IMR-90 (cell line): ENCODE data around the gene ADAMTS3. TPM values are rescaled to one million over a fixed set of nuclear protein-coding genes. Genes with fewer than 3 reads are reported as not detected.

Experiments
- ATAC-seq: fragments of 200-7000 bp; cut with Tn5 transposase; 2 replicates; pipeline ENCODE4 v1.9.1; 2020; ENCODE audit warnings: low read depth, mild to moderate bottlenecking, moderate library complexity
- BruUV-seq: library from RNA; stranded (reverse); fragments of 400-500 nt; replicated peaks from 2 replicates; lab custom pipeline; 2021; lab: Mats Ljungman, UMichigan
- CTCF ChIA-PET: fragments of 300-600 bp; formaldehyde crosslinking; extraction: SDS; loops from one replicate; lab custom pipeline; 2021; ENCODE audit warnings: antibody characterized with exemption; lab: Yijun Ruan, JAX
- POLR2A ChIA-PET: fragments of 300-600 bp; sonication (Branson Sonifier 250); formaldehyde crosslinking; loops from one replicate; lab custom pipeline; 2022; ENCODE audit warnings: antibody characterized with exemption; ENCODE audit not compliant: unreplicated experiment; lab: Charles Lee
- DNase-seq: peaks from one replicate; pipeline ENCODE4 v3.0.0; 2013
- H2AFZ ChIP-seq: replicated peaks from 2 replicates; pipeline ENCODE3; 2013; ENCODE audit warnings: low read length, mild to moderate bottlenecking; ENCODE audit not compliant: poor library complexity
- H2AK5ac ChIP-seq: 2 replicates; pipeline ENCODE4 v1.6.1; 2013; ENCODE audit warnings: low read depth, low read length, inconsistent platforms
- H2AK9ac ChIP-seq: replicated peaks from 2 replicates; pipeline ENCODE3; 2013; ENCODE audit warnings: mild to moderate bottlenecking, low read depth, low read length, moderate library complexity; ENCODE audit not compliant: poor library complexity
- H2BK120ac ChIP-seq: 2 replicates; pipeline ENCODE4 v1.6.1; 2013; ENCODE audit warnings: low read depth, low read length, inconsistent platforms
- H2BK15ac ChIP-seq: 3 replicates; pipeline ENCODE4 v1.6.1; 2013; ENCODE audit warnings: low read depth, low read length, inconsistent platforms
- H2BK20ac ChIP-seq: 2 replicates; pipeline ENCODE4 v1.6.1; 2013; ENCODE audit warnings: low read depth, mild to moderate bottlenecking, inconsistent platforms, low read length, moderate library complexity
- H2BK5ac ChIP-seq: 2 replicates; pipeline ENCODE4 v1.6.1; 2013; ENCODE audit warnings: mild to moderate bottlenecking, low read depth, low read length, inconsistent platforms; ENCODE audit not compliant: poor library complexity, severe bottlenecking
- H3K14ac ChIP-seq: replicated peaks from 2 replicates; pipeline ENCODE4 v1.6.1; 2013; ENCODE audit warnings: low read depth, low read length, inconsistent platforms
- H3K18ac ChIP-seq: 2 replicates; pipeline ENCODE4 v1.6.1; 2013; ENCODE audit warnings: low read depth, low read length, control low read depth
- H3K23ac ChIP-seq: 2 replicates; pipeline ENCODE4 v1.6.1; 2013; ENCODE audit warnings: low read depth, low read length, inconsistent platforms
- H3K27ac ChIP-seq: 2 replicates; pipeline ENCODE4 v1.5.1; 2013; ENCODE audit warnings: mild to moderate bottlenecking, control low read depth, low read length; ENCODE audit not compliant: insufficient read depth
- H3K27me3 ChIP-seq: 2 replicates; pipeline ENCODE4 v1.6.1; 2013; ENCODE audit warnings: low read length; ENCODE audit not compliant: control insufficient read depth, insufficient read depth
- H3K36me3 ChIP-seq: 2 replicates; pipeline ENCODE4 v1.6.1; 2013; ENCODE audit warnings: low read length, mixed read lengths; ENCODE audit not compliant: control insufficient read depth, insufficient read depth
- H3K4ac ChIP-seq: 2 replicates; pipeline ENCODE4 v1.6.1; 2013; ENCODE audit warnings: low read depth, low read length, inconsistent platforms
- H3K4me1 ChIP-seq: 2 replicates; pipeline ENCODE4 v1.6.1; 2013; ENCODE audit warnings: low read length, mixed read lengths; ENCODE audit not compliant: control insufficient read depth, insufficient read depth
- H3K4me2 ChIP-seq: 2 replicates; pipeline ENCODE4 v1.6.1; 2013; ENCODE audit warnings: low read depth, mild to moderate bottlenecking, control low read depth, low read length, moderate library complexity
- H3K4me3 ChIP-seq: 2 replicates; pipeline ENCODE4 v1.5.1; 2013; ENCODE audit warnings: low read depth, mild to moderate bottlenecking, control low read depth, low read length, moderate library complexity; ENCODE audit not compliant: insufficient read depth
- H3K56ac ChIP-seq: 2 replicates; pipeline ENCODE4 v1.6.1; 2013; ENCODE audit warnings: low read length, inconsistent platforms; ENCODE audit not compliant: insufficient read depth; ENCODE audit errors: extremely low read depth
- H3K79me1 ChIP-seq, 2 experiments: 2 replicates each; pipeline ENCODE4 v1.6.1; 2013; ENCODE audit warnings: low read length in 2 of 2, inconsistent platforms in 1 of 2, low read depth in 1 of 2
- H3K9ac ChIP-seq: 2 replicates; pipeline ENCODE4 v1.6.1; 2013; ENCODE audit warnings: low read depth, low read length, control low read depth
- H3K9me1 ChIP-seq: 2 replicates; pipeline ENCODE4 v1.6.1; 2013; ENCODE audit warnings: low read length, inconsistent platforms; ENCODE audit not compliant: insufficient read depth
- H3K9me3 ChIP-seq: 2 replicates; pipeline ENCODE4 v1.6.1; 2013; ENCODE audit warnings: low read length; ENCODE audit not compliant: control insufficient read depth, insufficient read depth
- H4K20me1 ChIP-seq: 2 replicates; pipeline ENCODE4 v1.6.1; 2013; ENCODE audit warnings: low read length, inconsistent platforms; ENCODE audit not compliant: insufficient read depth
- H4K5ac ChIP-seq: 2 replicates; pipeline ENCODE4 v1.6.1; 2013; ENCODE audit warnings: mild to moderate bottlenecking, low read depth, low read length, control low read depth
- H4K8ac ChIP-seq, 2 experiments: 2 replicates each; pipeline ENCODE4 v1.6.1; 2013; ENCODE audit warnings: low read depth in 2 of 2, low read length in 2 of 2, control low read depth in 1 of 2, inconsistent platforms in 1 of 2
- H4K91ac ChIP-seq: 2 replicates; pipeline ENCODE4 v1.6.1; 2013; ENCODE audit warnings: low read depth, low read length, inconsistent platforms; ENCODE audit not compliant: insufficient read depth
- CEBPB ChIP-seq: IDR thresholded peaks from 2 replicates; pipeline ENCODE4 v1.6.1; 2012; ENCODE audit warnings: low read depth, low read length, improper control_type of control experiment
- CHD1 ChIP-seq: IDR thresholded peaks from 2 replicates; pipeline ENCODE4 v1.6.1; 2012; ENCODE audit warnings: low read depth, low read length, improper control_type of control experiment
- MAFK ChIP-seq: IDR thresholded peaks from 2 replicates; pipeline ENCODE4 v1.6.1; 2012; ENCODE audit warnings: low read depth, low read length, improper control_type of control experiment
- MAZ ChIP-seq: IDR thresholded peaks from 2 replicates; pipeline ENCODE4 v1.6.1; 2012; ENCODE audit warnings: low read depth, mild to moderate bottlenecking, low read length, improper control_type of control experiment, moderate library complexity, borderline replicate concordance
- MXI1 ChIP-seq: IDR thresholded peaks from 2 replicates; pipeline ENCODE4 v1.6.1; 2012; ENCODE audit warnings: low read depth, mild to moderate bottlenecking, low read length, moderate library complexity, borderline replicate concordance
- NFE2L2 ChIP-seq: fragments of 150-350 bp; IDR thresholded peaks from 2 replicates; pipeline ENCODE4 v1.6.1; 2016; ENCODE audit warnings: low read depth, mild to moderate bottlenecking, low read length
- POLR2A ChIP-seq: IDR thresholded peaks from 2 replicates; pipeline ENCODE4 v1.6.1; 2012; ENCODE audit warnings: mild to moderate bottlenecking, low read depth, low read length
- RAD21 ChIP-seq: IDR thresholded peaks from 2 replicates; pipeline ENCODE4 v1.6.1; 2012; ENCODE audit warnings: low read length, improper control_type of control experiment
- RFX5 ChIP-seq: IDR thresholded peaks from 2 replicates; pipeline ENCODE4 v1.8.0; 2012; ENCODE audit warnings: low read depth, mild to moderate bottlenecking, low read length, moderate library complexity
- WGBS, 2 experiments: methylation state at CpG; one replicate each; pipeline versions ENCODE4 v1.1.5 to v1.1.7; 2013; ENCODE audit warnings: missing lambda C conversion rate in 2 of 2; ENCODE audit not compliant: insufficient read length in 1 of 2; ENCODE audit errors: extremely low coverage in 2 of 2; 5-methylcytosine and 5-hydroxymethylcytosine counted together
- dilution Hi-C: fragments of 300-500 bp; cut with HindIII; formaldehyde crosslinking; loops from one replicate; pipeline ENCODE4 v1.14.3; 2018; ENCODE audit warnings: low sequenced_read_pairs; ENCODE audit not compliant: unreplicated experiment
- in situ Hi-C: fragments of 300-500 bp; cut with MboI; formaldehyde crosslinking; loops from 3 replicates; pipeline ENCODE4 v1.14.3; 2019; ENCODE audit warnings: low sequenced_read_pairs, inconsistent platforms, mixed read lengths
- intact Hi-C: fragments of 100-400 bp; cut with micrococcal nuclease; formaldehyde crosslinking; loops from 2 replicates; pipeline ENCODE4 v1.10.0; 2022
- polyA plus RNA-seq, 3 experiments: library from polyadenylated mRNA; depleted of rRNA; stranded (reverse); fragments of >200 nt; gene quantifications; 2 replicates each; pipeline ENCODE4 v1.2.3, GENCODE V29; 2012; ENCODE audit warnings: low replicate concordance in 1 of 3
- total RNA-seq: library from RNA; depleted of rRNA; stranded (reverse); fragments of >200 nt; gene quantifications from 2 replicates; pipeline ENCODE4 v1.2.3, GENCODE V29; 2012
- TF ChIP-seq, protein P1 (sequence below): fragments of 150-350 bp; IDR thresholded peaks from 2 replicates; pipeline ENCODE4 v1.6.1; 2017; ENCODE audit warnings: mild to moderate bottlenecking, antibody characterized with exemption, low read length, low read depth
- TF ChIP-seq, protein P2 (sequence below): fragments of 150-350 bp; IDR thresholded peaks from 2 replicates; pipeline ENCODE4 v1.6.1; 2016; ENCODE audit warnings: low read depth, mild to moderate bottlenecking, low read length, moderate library complexity, borderline replicate concordance

ADAMTS3 gene
- total and polyA plus RNA-seq, 2 of the 4 experiments (the other 2 are of a cell fraction): 0.68 to 2.9 TPM

GRCh38 chr4:72527038-72527646 lies 41.9 kb downstream of the ADAMTS3 start:
- dilution Hi-C loops: no loop called here
- H3K4me1 ChIP-seq: no peaks in the 10 kb centered on the region
- H2AK5ac ChIP-seq: no peak overlapping the region
- no peak for DNase-seq
- no peak overlapping the region for H2BK120ac ChIP-seq
- no peak overlapping the region for H2AK9ac ChIP-seq
- no peak overlapping the region for H4K8ac ChIP-seq
- H3K4me3 ChIP-seq: no peak overlapping the region
- ChIA-PET CTCF (interaction anchor here (1.5 kb wide), 1 partner anchor 41 kb away, joined by 4 read pairs; no protein-coding TSS in a partner anchor), POLR2A (no interaction called here)
- H2AFZ ChIP-seq: no peak overlapping the region
- no peak overlapping the region for H3K23ac ChIP-seq
- no peaks in the 10 kb centered on the region for H3K27me3 ChIP-seq
- no peaks in the 10 kb centered on the region for H4K20me1 ChIP-seq
- H2BK20ac ChIP-seq: no peak overlapping the region
- H3K27ac ChIP-seq: no peak overlapping the region
- no peaks in the 10 kb centered on the region for H3K9me1 ChIP-seq
- H3K4ac ChIP-seq: no peak overlapping the region
- no peaks in the 10 kb centered on the region for H3K36me3 ChIP-seq
- no peak overlapping the region for H3K14ac ChIP-seq
- H2BK5ac ChIP-seq: no peak overlapping the region
- BruUV-seq: no TSS peak
- WGBS, 2 experiments: 40% methylated on average over 1 of the region's 2 CpGs; no CpG with 5 or more reads in 1 of the 2 experiments
- H3K79me1 ChIP-seq: no peaks in the 10 kb centered on the region
- H3K9me3 ChIP-seq: no peaks in the 10 kb centered on the region
- H3K4me2 ChIP-seq: no peak overlapping the region
- in situ Hi-C loops: no loop called here
- H3K9ac ChIP-seq: no peak overlapping the region
- no peak for ATAC-seq
- H2BK15ac ChIP-seq: no peak overlapping the region
- no peak overlapping the region for H4K5ac ChIP-seq
- intact Hi-C loops: no loop called here
- no peak overlapping the region for H3K56ac ChIP-seq
- no peak overlapping the region for H3K18ac ChIP-seq
- TF ChIP-seq POLR2A (no peak), RAD21 (no peak), MAFK (no peak), RFX5 (no peak), MAZ (no peak), CEBPB (no peak), MXI1 (no peak), CHD1 (no peak), NFE2L2 (no peak)
- TF ChIP-seq, protein P1, sequence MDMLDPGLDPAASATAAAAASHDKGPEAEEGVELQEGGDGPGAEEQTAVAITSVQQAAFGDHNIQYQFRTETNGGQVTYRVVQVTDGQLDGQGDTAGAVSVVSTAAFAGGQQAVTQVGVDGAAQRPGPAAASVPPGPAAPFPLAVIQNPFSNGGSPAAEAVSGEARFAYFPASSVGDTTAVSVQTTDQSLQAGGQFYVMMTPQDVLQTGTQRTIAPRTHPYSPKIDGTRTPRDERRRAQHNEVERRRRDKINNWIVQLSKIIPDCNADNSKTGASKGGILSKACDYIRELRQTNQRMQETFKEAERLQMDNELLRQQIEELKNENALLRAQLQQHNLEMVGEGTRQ: no peak
- TF ChIP-seq, protein P2, sequence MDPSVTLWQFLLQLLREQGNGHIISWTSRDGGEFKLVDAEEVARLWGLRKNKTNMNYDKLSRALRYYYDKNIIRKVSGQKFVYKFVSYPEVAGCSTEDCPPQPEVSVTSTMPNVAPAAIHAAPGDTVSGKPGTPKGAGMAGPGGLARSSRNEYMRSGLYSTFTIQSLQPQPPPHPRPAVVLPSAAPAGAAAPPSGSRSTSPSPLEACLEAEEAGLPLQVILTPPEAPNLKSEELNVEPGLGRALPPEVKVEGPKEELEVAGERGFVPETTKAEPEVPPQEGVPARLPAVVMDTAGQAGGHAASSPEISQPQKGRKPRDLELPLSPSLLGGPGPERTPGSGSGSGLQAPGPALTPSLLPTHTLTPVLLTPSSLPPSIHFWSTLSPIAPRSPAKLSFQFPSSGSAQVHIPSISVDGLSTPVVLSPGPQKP: no peak
- no peak overlapping the region for H4K91ac ChIP-seq
